PC-9 (cell line): ENCODE measurements around the gene EGFL8. TPM values are rescaled to one million over a fixed set of nuclear protein-coding genes. Genes with fewer than 3 reads are reported as not detected.

Experiments used
- BruUV-seq: library from RNA; stranded (reverse); fragments of 400-500 nt; replicated peaks from 2 replicates; lab custom pipeline; 2021; lab: Mats Ljungman, UMichigan
- CTCF ChIA-PET: fragments of 300-600 bp; sonication (Branson Sonifier 250); formaldehyde crosslinking; loops from one replicate; lab custom pipeline; 2022; ENCODE audit warnings: antibody characterized with exemption; lab: Charles Lee
- POLR2A ChIA-PET: fragments of 300-600 bp; sonication (Branson Sonifier 250); formaldehyde crosslinking; loops from one replicate; lab custom pipeline; 2022; ENCODE audit warnings: antibody characterized with exemption; ENCODE audit not compliant: unreplicated experiment; lab: Charles Lee
- DNase-seq, 2 experiments: peaks; one replicate each; pipeline versions ENCODE4 v3.0.0 to v3.0.0-alpha.2; 2015 to 2022; ENCODE audit warnings: mixed read lengths in 1 of 2
- H2AFZ ChIP-seq: fragments of 200-600 bp; sonication (generic); 2 replicates; pipeline ENCODE4 v1.8.1; 2017; ENCODE audit warnings: antibody characterized with exemption
- H3F3A ChIP-seq: fragments of 200-600 bp; sonication (generic); 2 replicates; pipeline ENCODE4 v1.8.1; 2017; ENCODE audit warnings: antibody characterized with exemption, mild to moderate bottlenecking, low read depth; ENCODE audit not compliant: insufficient read depth
- H3K27ac ChIP-seq: fragments of 200-600 bp; sonication (generic); 2 replicates; pipeline ENCODE4 v1.6.1; 2016; ENCODE audit warnings: mixed run types
- H3K27me3 ChIP-seq: fragments of 200-600 bp; sonication (generic); 2 replicates; pipeline ENCODE4 v1.6.1; 2016; ENCODE audit warnings: low read depth, mixed run types; ENCODE audit not compliant: insufficient read depth
- H3K36me3 ChIP-seq: fragments of 200-600 bp; sonication (generic); 2 replicates; pipeline ENCODE4 v1.6.1; 2016; ENCODE audit warnings: low read depth, mixed run types
- H3K4me1 ChIP-seq: fragments of 200-600 bp; sonication (generic); replicated peaks from 2 replicates; pipeline ENCODE4 v1.6.1; 2016; ENCODE audit warnings: mixed run types; ENCODE audit not compliant: insufficient read depth
- H3K4me2 ChIP-seq: fragments of 200-600 bp; sonication (generic); 2 replicates; pipeline ENCODE4 v1.6.1; 2017; ENCODE audit warnings: mixed run types
- H3K4me3 ChIP-seq: fragments of 200-600 bp; sonication (generic); 2 replicates; pipeline ENCODE4 v1.6.1; 2016; ENCODE audit warnings: mixed run types
- H3K79me2 ChIP-seq: fragments of 200-600 bp; sonication (generic); 2 replicates; pipeline ENCODE4 v1.6.1; 2017; ENCODE audit warnings: low read depth, mixed run types
- H3K9me2 ChIP-seq: fragments of 200-600 bp; sonication (generic); 2 replicates; pipeline ENCODE4 v1.8.1; 2017; ENCODE audit warnings: mild to moderate bottlenecking; ENCODE audit not compliant: insufficient read depth
- H3K9me3 ChIP-seq: fragments of 200-600 bp; sonication (generic); 2 replicates; pipeline ENCODE4 v1.8.1; 2016; ENCODE audit warnings: low read depth; ENCODE audit not compliant: insufficient read depth
- H4K20me1 ChIP-seq: fragments of 200-600 bp; sonication (generic); 2 replicates; pipeline ENCODE4 v1.8.1; 2017; ENCODE audit not compliant: insufficient read depth
- CTCF ChIP-seq: fragments of 200-600 bp; sonication (generic); conservative IDR thresholded peaks from 2 replicates; pipeline ENCODE4 v1.6.1; 2017; ENCODE audit warnings: mixed run types, antibody characterized with exemption, mild to moderate bottlenecking, moderate library complexity
- EZH2 ChIP-seq: fragments of 200-600 bp; sonication (generic); IDR thresholded peaks from 2 replicates; pipeline ENCODE4 v1.8.0; 2017; ENCODE audit warnings: antibody characterized with exemption, low read depth
- intact Hi-C: fragments of 100-400 bp; cut with micrococcal nuclease; formaldehyde crosslinking; loops from one replicate; pipeline ENCODE4 v1.10.0; 2022; ENCODE audit not compliant: unreplicated experiment
- total RNA-seq: library from RNA; stranded (reverse); gene quantifications from 2 replicates; pipeline ENCODE4 v1.2.3, GENCODE V29; 2021

EGFL8 gene
- total RNA-seq, 1 experiment from 2014 or later = 26.0 TPM

- no peak overlapping the region for H3K4me3 ChIP-seq
- BruUV-seq = no TSS peak
- DNase-seq = no peak
- no peak overlapping the region for H3K4me2 ChIP-seq
- peaks cover 29% of the 10 kb centered on the region for H3K27me3 ChIP-seq
- no peaks in the 10 kb centered on the region for H3K36me3 ChIP-seq
- no peaks in the 10 kb centered on the region for H3K9me3 ChIP-seq
- no peak for TF ChIP-seq CTCF
- no peak for TF ChIP-seq EZH2
- ChIA-PET CTCF (no interaction called here), POLR2A (no interaction called here)
- peaks cover 11% of the 10 kb centered on the region for H3K4me1 ChIP-seq
- no peaks in the 10 kb centered on the region for H3K9me2 ChIP-seq
- H2AFZ ChIP-seq = no peak overlapping the region
- intact Hi-C loops = loop anchor here (5.0 to 10.0 kb wide), 4 partner anchors 67 to 776 kb away; partner anchors contain the start of genes ATP6V1G2, DDX39B, FKBPL and NFKBIL1
- H4K20me1 ChIP-seq = no peaks in the 10 kb centered on the region
- no peaks in the 10 kb centered on the region for H3K79me2 ChIP-seq
- no peak overlapping the region for H3K27ac ChIP-seq
- peaks cover 17% of the 10 kb centered on the region for H3F3A ChIP-seq
Observed at GRCh38 chr6:32198866-32199265, 34.5 kb downstream of the EGFL8 start.

DNA sequence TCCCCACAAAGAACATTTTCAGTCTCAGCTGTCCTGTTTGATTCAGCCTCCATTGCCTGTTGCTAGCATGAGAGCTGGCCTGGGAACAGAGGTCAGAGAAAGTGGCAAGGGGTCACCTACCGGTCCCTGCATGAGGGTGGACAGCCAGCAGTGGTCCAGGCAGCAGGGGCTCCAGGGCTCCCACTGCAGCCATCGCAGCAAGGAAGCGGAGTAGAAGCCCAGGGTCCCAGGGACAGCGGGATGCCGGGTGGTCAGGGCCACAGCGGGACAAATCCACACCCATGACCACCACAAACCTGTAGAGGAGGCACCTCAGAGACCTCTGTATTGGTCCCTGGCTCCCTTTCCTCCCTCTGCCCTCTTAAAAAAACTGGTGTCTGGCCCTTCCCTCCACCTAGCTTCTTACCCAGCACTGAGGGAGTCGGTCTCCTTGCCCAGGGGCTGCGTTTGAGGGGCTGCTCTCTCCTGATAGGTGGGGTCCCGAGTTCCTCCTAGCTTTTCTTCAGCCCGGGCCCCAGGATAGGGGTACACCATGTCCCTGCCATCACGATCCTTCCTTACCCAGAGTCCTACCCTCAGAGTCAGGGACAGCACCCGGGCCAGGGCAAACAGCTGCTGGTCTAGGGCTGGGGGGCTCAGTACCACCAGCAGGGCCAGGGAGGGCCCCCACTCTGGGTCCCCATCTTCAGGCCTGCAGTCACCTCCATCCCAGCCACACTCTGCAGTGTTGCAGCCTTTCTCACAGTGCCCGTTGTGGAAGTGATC lies 36.5 kb downstream of the EGFL8 start:
- no peak for DNase-seq
- Histone ChIP-seq H3K9me3 (no peaks in the 10 kb centered on the region), H3K4me1 (peaks cover 6% of the 10 kb centered on the region; the same call in 1 of the 2 replicates), H3K4me3 (no peak overlapping the region), H2AFZ (no peak overlapping the region), H3K27ac (no peak overlapping the region), H3K9me2 (no peaks in the 10 kb centered on the region), H3K36me3 (no peaks in the 10 kb centered on the region), H3K79me2 (no peaks in the 10 kb centered on the region), H3K27me3 (peaks cover 44% of the 10 kb centered on the region), H4K20me1 (no peaks in the 10 kb centered on the region), H3F3A (peaks cover 17% of the 10 kb centered on the region), H3K4me2 (no peak overlapping the region)
- TF ChIP-seq EZH2 (no peak), CTCF (no peak)
- ChIA-PET POLR2A (no interaction called here), CTCF (no interaction called here)
- intact Hi-C loops = no loop called here
- BruUV-seq = no TSS peak

- peaks cover 12% of the 10 kb centered on the region for H3F3A ChIP-seq
- no peak overlapping the region for H3K4me3 ChIP-seq
- BruUV-seq = no TSS peak
- no peaks in the 10 kb centered on the region for H4K20me1 ChIP-seq
- DNase-seq = no peak
- peaks cover 46% of the 10 kb centered on the region for H3K27me3 ChIP-seq
- POLR2A ChIA-PET = interaction anchor here (0.6 kb wide), 1 partner anchor 250 kb away, joined by 3 read pairs; no protein-coding TSS in a partner anchor
- TF ChIP-seq EZH2 (no peak), CTCF (no peak)
- no peak overlapping the region for H2AFZ ChIP-seq
- H3K4me2 ChIP-seq = no peak overlapping the region
- no peaks in the 10 kb centered on the region for H3K4me1 ChIP-seq
- H3K9me3 ChIP-seq = no peaks in the 10 kb centered on the region
- no peak overlapping the region for H3K27ac ChIP-seq
- CTCF ChIA-PET = no interaction called here
- intact Hi-C loops = no loop called here
- no peaks in the 10 kb centered on the region for H3K36me3 ChIP-seq
- no peaks in the 10 kb centered on the region for H3K9me2 ChIP-seq
- H3K79me2 ChIP-seq = no peaks in the 10 kb centered on the region
Observed at GRCh38 chr6:32202186-32202585, 37.8 kb downstream of the EGFL8 start.
